ENCODE results near the gene FAM78A. TPM values are rescaled to one million over a fixed set of nuclear protein-coding genes. Genes with fewer than 3 reads are reported as not detected.
A peak's percentile ranks its signal among the peaks of the same experiment; 100 is the strongest.

Gene FAM78A
- 22.6 TPM for polyA plus RNA-seq (2013)

GRCh38 chr9:131276094-131276888 lies at the start of gene FAM78A:
FAM78A (minus strand) TSS chr9:131276510; CDS start chr9:131276179, 331 bp downstream.
- CTCF ChIA-PET, result interaction anchor here (1.0 to 12.1 kb wide), 9 partner anchors 9 to 100 kb away, joined by 3 to 155 read pairs (median 5); no protein-coding TSS in a partner anchor
- Histone ChIP-seq H3K4me3 (ENCODE audit: control insufficient read depth in 1 of 7, extremely low read depth in 1 of 7, insufficient read depth in 4 of 7, low read depth in 2 of 7, low read length in 6 of 7) (peak within 1 kb of the TSS; percentile 66 to 97 (median 92)), H3K4me1 (ENCODE audit: control extremely low read depth in 1 of 4, control insufficient read depth in 4 of 4, insufficient read depth in 4 of 4, low read length in 3 of 4) (peaks cover 11 to 58% (median 53%) of the 10 kb centered on the region in 4 experiments), H3K36me3 (ENCODE audit: control insufficient read depth in 4 of 4, insufficient read depth in 4 of 4, low read length in 3 of 4) (peaks cover 0 to 20% (median under 1%) of the 10 kb centered on the region in 4 experiments), H3K9me3 (ENCODE audit: control extremely low read depth in 1 of 5, control insufficient read depth in 4 of 5, insufficient read depth in 2 of 5, low read depth in 1 of 5, low read length in 4 of 5) (no peaks in the 10 kb centered on the region), H3K27ac (ENCODE audit: insufficient read depth in 1 of 2, low read depth in 1 of 2, low read length in 2 of 2, poor library complexity in 1 of 2, severe bottlenecking in 2 of 2) (peak within 1 kb of the TSS; percentile 84 to 96), H3K27me3 (replicated peaks in 2 of 5; ENCODE audit: control insufficient read depth in 4 of 5, insufficient read depth in 5 of 5, low read length in 4 of 5) (peaks cover 0 to 5% (median under 1%) of the 10 kb centered on the region in 5 experiments)
- under 1% methylated on average over 57 of the region's 76 CpGs for WGBS (ENCODE audit: insufficient coverage)
- POLR2A ChIA-PET, result interaction anchor here (3.9 kb wide), 1 partner anchor 21 kb away, joined by 33 read pairs; no protein-coding TSS in a partner anchor
- peak; percentile 61 to 78 (median 70) for DNase-seq

- no peaks in the 10 kb centered on the region for H3K36me3 ChIP-seq (ENCODE audit: control insufficient read depth in 4 of 4, insufficient read depth in 4 of 4, low read length in 3 of 4)
- no peak for DNase-seq
- H3K4me1 ChIP-seq (ENCODE audit: control extremely low read depth in 1 of 4, control insufficient read depth in 4 of 4, insufficient read depth in 4 of 4, low read length in 3 of 4), result peaks cover 0 to 7% (median 5%) of the 10 kb centered on the region in 4 experiments
- H3K4me3 ChIP-seq (ENCODE audit: control insufficient read depth in 1 of 7, extremely low read depth in 1 of 7, insufficient read depth in 4 of 7, low read depth in 2 of 7, low read length in 6 of 7), result no peak overlapping the region
- WGBS (ENCODE audit: insufficient coverage), result 99% methylated on average over 17 of the region's 21 CpGs
- POLR2A ChIA-PET, result no interaction called here
- H3K9me3 ChIP-seq (ENCODE audit: control extremely low read depth in 1 of 5, control insufficient read depth in 4 of 5, insufficient read depth in 2 of 5, low read depth in 1 of 5, low read length in 4 of 5), result no peaks in the 10 kb centered on the region
- H3K27ac ChIP-seq (ENCODE audit: insufficient read depth in 1 of 2, low read depth in 1 of 2, low read length in 2 of 2, poor library complexity in 1 of 2, severe bottlenecking in 2 of 2), result no peak overlapping the region
- CTCF ChIA-PET, result interaction anchor here (1.4 to 2.9 kb wide), 4 partner anchors 10 to 25 kb away, joined by 3 to 12 read pairs (median 5); no protein-coding TSS in a partner anchor
- H3K27me3 ChIP-seq (replicated peaks in 2 of 5; ENCODE audit: control insufficient read depth in 4 of 5, insufficient read depth in 5 of 5, low read length in 4 of 5), result no peaks in the 10 kb centered on the region
Measured at GRCh38 chr9:131324736-131325679, 48.7 kb upstream of the FAM78A start.

GRCh38 chr9:131323629-131324028 lies 47.3 kb upstream of the FAM78A start:
- CTCF ChIA-PET, result interaction anchor here (0.7 to 2.9 kb wide), 3 partner anchors 11 to 26 kb away, joined by 3 to 12 read pairs (median 5); no protein-coding TSS in a partner anchor
- DNase-seq, result no peak
- Histone ChIP-seq H3K9me3 (ENCODE audit: control extremely low read depth in 1 of 5, control insufficient read depth in 4 of 5, insufficient read depth in 2 of 5, low read depth in 1 of 5, low read length in 4 of 5) (no peaks in the 10 kb centered on the region), H3K4me3 (ENCODE audit: control insufficient read depth in 1 of 7, extremely low read depth in 1 of 7, insufficient read depth in 4 of 7, low read depth in 2 of 7, low read length in 6 of 7) (no peak overlapping the region), H3K36me3 (ENCODE audit: control insufficient read depth in 4 of 4, insufficient read depth in 4 of 4, low read length in 3 of 4) (no peaks in the 10 kb centered on the region), H3K4me1 (ENCODE audit: control extremely low read depth in 1 of 4, control insufficient read depth in 4 of 4, insufficient read depth in 4 of 4, low read length in 3 of 4) (no peaks in the 10 kb centered on the region), H3K27me3 (replicated peaks in 2 of 5; ENCODE audit: control insufficient read depth in 4 of 5, insufficient read depth in 5 of 5, low read length in 4 of 5) (no peaks in the 10 kb centered on the region), H3K27ac (ENCODE audit: insufficient read depth in 1 of 2, low read depth in 1 of 2, low read length in 2 of 2, poor library complexity in 1 of 2, severe bottlenecking in 2 of 2) (no peak overlapping the region)
- WGBS (ENCODE audit: insufficient coverage), result 86% methylated on average over 7 of the region's 8 CpGs
- POLR2A ChIA-PET, result no interaction called here

- Histone ChIP-seq H3K9me3 (ENCODE audit: control extremely low read depth in 1 of 5, control insufficient read depth in 4 of 5, insufficient read depth in 2 of 5, low read depth in 1 of 5, low read length in 4 of 5) (no peaks in the 10 kb centered on the region), H3K36me3 (ENCODE audit: control insufficient read depth in 4 of 4, insufficient read depth in 4 of 4, low read length in 3 of 4) (no peaks in the 10 kb centered on the region), H3K27me3 (replicated peaks in 2 of 5; ENCODE audit: control insufficient read depth in 4 of 5, insufficient read depth in 5 of 5, low read length in 4 of 5) (no peaks in the 10 kb centered on the region), H3K4me3 (ENCODE audit: control insufficient read depth in 1 of 7, extremely low read depth in 1 of 7, insufficient read depth in 4 of 7, low read depth in 2 of 7, low read length in 6 of 7) (no peak overlapping the region), H3K4me1 (ENCODE audit: control extremely low read depth in 1 of 4, control insufficient read depth in 4 of 4, insufficient read depth in 4 of 4, low read length in 3 of 4) (no peaks in the 10 kb centered on the region), H3K27ac (ENCODE audit: insufficient read depth in 1 of 2, low read depth in 1 of 2, low read length in 2 of 2, poor library complexity in 1 of 2, severe bottlenecking in 2 of 2) (no peak overlapping the region)
- WGBS (ENCODE audit: insufficient coverage), result 100% methylated on average over 15 of the region's 19 CpGs
- DNase-seq, result no peak
- ChIA-PET POLR2A (no interaction called here), CTCF (no interaction called here)
Measured at GRCh38 chr9:131320031-131320685, 43.8 kb upstream of the FAM78A start.

- Histone ChIP-seq H3K4me1 (ENCODE audit: control extremely low read depth in 1 of 4, control insufficient read depth in 4 of 4, insufficient read depth in 4 of 4, low read length in 3 of 4) (no peaks in the 10 kb centered on the region), H3K4me3 (ENCODE audit: control insufficient read depth in 1 of 7, extremely low read depth in 1 of 7, insufficient read depth in 4 of 7, low read depth in 2 of 7, low read length in 6 of 7) (no peak overlapping the region), H3K36me3 (ENCODE audit: control insufficient read depth in 4 of 4, insufficient read depth in 4 of 4, low read length in 3 of 4) (no peaks in the 10 kb centered on the region), H3K9me3 (ENCODE audit: control extremely low read depth in 1 of 5, control insufficient read depth in 4 of 5, insufficient read depth in 2 of 5, low read depth in 1 of 5, low read length in 4 of 5) (no peaks in the 10 kb centered on the region), H3K27me3 (replicated peaks in 2 of 5; ENCODE audit: control insufficient read depth in 4 of 5, insufficient read depth in 5 of 5, low read length in 4 of 5) (no peaks in the 10 kb centered on the region), H3K27ac (ENCODE audit: insufficient read depth in 1 of 2, low read depth in 1 of 2, low read length in 2 of 2, poor library complexity in 1 of 2, severe bottlenecking in 2 of 2) (no peak overlapping the region)
- no peak for DNase-seq
- POLR2A ChIA-PET, result no interaction called here
- CTCF ChIA-PET, result interaction anchor here (1.8 kb wide), 1 partner anchor 31 kb away, joined by 7 read pairs; no protein-coding TSS in a partner anchor
- 98% methylated on average over 11 of the region's 12 CpGs for WGBS (ENCODE audit: insufficient coverage)
Measured at GRCh38 chr9:131319486-131319885, 43.2 kb upstream of the FAM78A start.

GRCh38 chr9:131318231-131319085 lies 42.1 kb upstream of the FAM78A start:
- POLR2A ChIA-PET, result no interaction called here
- no peak for DNase-seq
- CTCF ChIA-PET, result interaction anchor here (1.1 to 1.8 kb wide), 3 partner anchors 10 to 32 kb away, joined by 3 to 7 read pairs (median 5); no protein-coding TSS in a partner anchor
- Histone ChIP-seq H3K9me3 (ENCODE audit: control extremely low read depth in 1 of 5, control insufficient read depth in 4 of 5, insufficient read depth in 2 of 5, low read depth in 1 of 5, low read length in 4 of 5) (no peaks in the 10 kb centered on the region), H3K36me3 (ENCODE audit: control insufficient read depth in 4 of 4, insufficient read depth in 4 of 4, low read length in 3 of 4) (no peaks in the 10 kb centered on the region), H3K27ac (ENCODE audit: insufficient read depth in 1 of 2, low read depth in 1 of 2, low read length in 2 of 2, poor library complexity in 1 of 2, severe bottlenecking in 2 of 2) (no peak overlapping the region), H3K4me3 (ENCODE audit: control insufficient read depth in 1 of 7, extremely low read depth in 1 of 7, insufficient read depth in 4 of 7, low read depth in 2 of 7, low read length in 6 of 7) (no peak overlapping the region), H3K4me1 (ENCODE audit: control extremely low read depth in 1 of 4, control insufficient read depth in 4 of 4, insufficient read depth in 4 of 4, low read length in 3 of 4) (no peaks in the 10 kb centered on the region), H3K27me3 (replicated peaks in 2 of 5; ENCODE audit: control insufficient read depth in 4 of 5, insufficient read depth in 5 of 5, low read length in 4 of 5) (no peaks in the 10 kb centered on the region)
- 96% methylated on average over 23 of the region's 23 CpGs for WGBS (ENCODE audit: insufficient coverage)
